ENCODE results near the gene ISOC1.

The ISOC1 gene

DNA sequence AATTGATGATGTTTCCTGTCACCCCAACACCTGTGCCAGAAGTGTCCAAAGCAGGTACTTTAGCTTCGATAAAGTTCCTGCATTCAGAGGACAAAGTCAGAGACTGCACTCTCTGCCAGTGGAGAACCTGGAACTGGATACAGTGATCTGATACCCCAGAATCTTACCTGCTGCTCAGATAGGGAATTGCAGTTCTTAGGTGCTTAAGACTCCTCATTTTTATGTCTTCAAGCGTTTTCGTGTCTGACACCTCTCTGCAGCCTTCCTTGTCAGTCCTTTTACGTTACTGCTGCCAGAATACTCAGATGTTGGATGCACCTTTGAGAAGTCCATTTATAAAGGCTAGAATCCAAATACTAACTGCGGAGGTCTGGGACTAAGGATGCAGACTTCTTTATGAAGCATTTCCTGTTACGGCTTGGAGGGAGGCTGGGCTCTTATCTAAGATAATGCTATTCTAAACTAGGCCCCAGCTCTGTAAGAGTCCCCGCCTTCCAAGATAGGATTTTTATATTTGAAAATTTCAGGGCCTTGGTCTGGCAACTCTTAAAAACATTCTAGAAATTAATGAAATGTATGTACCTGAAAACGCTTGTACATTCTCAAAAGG lies 1.9 kb downstream of the ISOC1 start:
- DNase-seq = no peak

DNA sequence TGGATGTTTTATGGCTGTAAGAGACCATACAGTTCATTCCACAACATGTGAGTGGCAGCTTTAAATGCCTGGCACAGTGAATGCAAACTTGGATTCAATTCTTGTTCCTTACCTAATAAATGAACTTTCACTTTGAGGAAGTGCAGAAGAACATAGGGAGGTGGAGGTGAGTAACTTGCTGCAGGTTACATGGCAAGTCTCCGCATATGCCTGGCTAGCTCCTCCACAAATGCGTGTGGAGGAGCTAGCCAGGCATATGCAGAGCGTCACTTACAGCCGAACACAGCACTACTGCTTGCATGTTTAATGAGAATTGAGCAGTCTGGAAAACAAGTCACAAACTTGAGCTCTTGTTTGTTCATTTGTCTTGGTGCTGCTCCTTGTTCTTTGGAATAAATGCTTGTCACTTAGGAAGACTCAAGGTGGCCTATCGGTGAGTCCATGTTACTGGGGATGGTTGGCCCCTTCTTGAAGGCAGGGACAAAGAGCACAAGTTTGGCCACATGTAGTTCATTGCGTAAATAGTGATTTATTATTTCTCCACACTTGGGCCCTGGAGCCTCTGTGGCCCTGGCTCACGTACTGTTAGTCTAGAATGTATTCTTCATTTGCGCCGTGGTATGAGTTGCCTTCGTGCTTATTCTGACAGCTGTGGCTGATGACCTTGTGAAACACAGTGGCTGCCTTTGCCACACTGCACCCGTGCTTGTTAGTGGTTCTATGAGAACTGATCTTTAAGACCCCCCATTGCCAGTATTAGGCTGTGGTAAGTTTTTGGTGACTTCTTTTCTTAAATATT lies 3.1 kb downstream of the ISOC1 start:
- no peak for DNase-seq

DNA sequence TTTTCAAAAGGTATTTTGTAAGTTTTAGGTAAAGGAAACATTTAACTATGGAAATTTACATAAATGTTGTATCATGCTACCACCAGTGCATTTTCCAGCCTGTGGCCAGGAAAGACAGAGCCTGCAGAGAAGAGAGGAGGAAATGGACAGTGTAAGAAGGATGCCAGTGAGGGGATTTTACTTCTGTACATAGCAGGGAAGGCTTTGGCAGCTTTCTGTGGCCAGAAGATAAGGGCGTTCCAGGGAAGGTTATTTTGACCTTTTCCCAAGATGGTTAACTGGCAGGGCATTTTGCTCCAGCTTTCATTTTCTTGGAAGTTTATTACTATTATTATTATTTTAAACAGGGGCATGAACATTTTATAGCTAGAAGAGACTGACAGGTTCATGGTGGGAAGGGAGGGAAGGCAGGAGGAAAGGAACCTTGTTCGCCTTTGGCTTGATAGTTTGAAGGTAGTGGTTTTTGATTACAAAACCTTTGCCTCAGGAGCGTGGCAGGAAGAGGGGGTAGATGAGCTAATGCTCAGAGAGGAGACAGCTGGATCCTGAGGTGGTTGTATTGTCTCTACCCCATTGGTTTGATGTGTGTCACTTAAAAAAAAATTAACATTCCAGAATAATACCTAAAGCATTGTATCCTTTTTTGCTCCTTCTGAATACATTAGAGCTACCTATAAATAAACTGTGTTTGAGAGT lies 4.1 kb downstream of the ISOC1 start:
- DNase-seq = no peak

DNA sequence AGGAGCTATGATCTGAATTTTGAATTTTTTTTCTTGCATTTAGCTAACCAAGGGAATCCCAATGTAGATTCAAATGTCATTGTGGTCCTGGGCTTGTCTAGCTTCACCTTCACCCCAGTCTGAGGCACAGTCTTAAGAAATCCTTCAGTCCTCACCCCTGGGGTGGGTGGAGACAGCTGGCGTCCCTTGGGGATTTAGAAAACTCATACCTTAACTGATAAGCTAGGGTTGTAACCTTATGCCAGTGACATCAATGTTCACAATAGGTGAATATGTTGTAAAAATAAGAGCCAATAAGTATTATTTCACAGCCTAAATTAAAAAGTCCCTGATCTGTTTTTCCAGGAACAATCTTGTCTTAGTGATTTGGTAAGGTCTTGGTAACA lies 4.6 kb downstream of the ISOC1 start:
- DNase-seq = no peak

DNA sequence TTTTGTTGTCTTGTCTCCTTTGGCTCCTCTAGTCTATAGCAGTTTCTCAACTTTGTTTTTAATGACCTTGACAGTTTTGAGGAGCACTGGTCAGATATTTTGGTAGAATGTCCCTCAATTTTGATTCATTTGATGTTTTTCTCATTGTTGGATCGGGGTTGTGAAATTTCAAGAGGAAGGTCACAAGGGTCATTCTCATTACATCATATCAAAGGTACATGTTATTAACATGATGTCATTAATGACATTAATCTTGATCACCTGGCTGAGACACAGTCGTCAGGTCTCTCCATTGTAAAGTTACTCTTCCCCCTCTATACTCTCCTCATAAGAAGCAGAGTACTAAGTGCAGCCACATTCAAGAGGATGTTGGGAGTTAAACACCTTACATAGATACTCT lies 7.2 kb downstream of the ISOC1 start:
- no peak for DNase-seq

DNA sequence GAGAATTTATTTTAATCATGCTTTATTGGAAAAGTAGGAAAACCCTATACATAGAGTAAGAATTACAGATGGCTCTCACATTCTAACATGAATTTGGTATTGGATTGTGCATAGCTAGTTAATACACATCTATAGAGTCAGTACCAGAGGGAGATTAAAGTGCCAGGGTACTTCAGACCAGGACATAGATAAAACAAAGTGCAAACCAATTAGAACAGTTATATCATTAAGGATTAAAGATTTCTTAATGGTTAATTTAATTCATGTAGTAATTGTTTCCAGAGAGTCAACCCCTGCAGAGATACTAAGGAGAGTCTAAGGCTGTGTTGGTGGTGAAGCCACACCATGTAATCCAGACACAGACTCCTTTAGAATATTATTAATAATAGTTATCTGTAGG lies 8.8 kb downstream of the ISOC1 start:
- no peak for DNase-seq

DNA sequence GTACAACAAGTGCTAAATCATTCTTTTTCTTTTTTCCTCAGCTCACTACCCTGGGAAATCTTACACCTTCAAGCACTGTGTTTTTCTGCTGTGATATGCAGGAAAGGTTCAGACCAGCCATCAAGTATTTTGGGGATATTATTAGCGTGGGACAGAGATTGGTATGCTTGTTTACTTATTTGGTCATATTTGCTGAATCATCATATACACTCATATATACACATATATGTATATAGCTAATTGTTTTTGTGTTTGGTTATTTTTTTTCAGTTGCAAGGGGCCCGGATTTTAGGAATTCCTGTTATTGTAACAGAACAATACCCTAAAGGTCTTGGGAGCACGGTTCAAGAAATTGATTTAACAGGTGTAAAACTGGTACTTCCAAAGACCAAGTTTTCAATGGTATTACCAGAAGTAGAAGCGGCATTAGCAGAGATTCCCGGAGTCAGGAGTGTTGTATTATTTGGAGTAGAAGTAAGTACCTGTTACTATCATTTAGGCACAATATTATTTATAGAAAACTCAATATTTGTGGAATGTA lies 10.4 kb downstream of the ISOC1 start:
- no peak for DNase-seq

DNA sequence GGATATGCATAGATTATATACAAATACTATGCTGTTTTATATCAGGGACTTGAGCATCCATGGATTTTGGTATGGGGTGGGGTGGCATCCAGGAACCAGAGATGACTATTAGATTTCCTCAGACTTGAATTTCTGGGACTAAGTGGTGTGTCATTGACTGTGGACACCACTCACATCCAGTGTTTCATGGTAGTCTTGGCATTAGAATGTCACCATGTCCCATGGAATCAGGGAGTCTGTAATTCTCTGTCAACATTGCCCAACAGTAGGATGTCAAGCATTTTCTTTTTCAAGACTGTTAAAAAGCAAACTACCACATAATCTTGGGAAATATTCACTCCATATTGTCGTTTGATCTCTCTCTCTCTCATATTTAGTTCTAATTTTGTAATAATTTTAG lies 13.1 kb downstream of the ISOC1 start:
- DNase-seq = no peak

DNA sequence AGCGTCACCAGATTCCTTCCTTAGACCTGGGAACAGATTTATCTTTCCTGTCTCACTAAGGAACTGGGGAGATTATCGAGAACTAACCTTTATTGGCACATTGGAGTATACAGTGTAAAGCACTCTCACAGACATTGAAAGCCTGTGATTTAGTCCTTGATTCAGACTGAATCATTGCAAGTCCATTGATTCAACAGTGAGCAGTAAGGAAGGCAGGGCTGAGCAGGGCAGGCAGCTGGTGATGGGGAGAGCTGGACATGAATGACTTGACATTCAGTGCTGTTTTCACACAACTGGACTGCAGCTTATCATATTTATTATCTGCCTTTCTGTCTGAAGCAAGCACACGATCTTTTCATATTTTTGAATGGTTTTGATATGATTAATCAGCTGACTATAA lies 16.2 kb downstream of the ISOC1 start:
- no peak for DNase-seq

DNA sequence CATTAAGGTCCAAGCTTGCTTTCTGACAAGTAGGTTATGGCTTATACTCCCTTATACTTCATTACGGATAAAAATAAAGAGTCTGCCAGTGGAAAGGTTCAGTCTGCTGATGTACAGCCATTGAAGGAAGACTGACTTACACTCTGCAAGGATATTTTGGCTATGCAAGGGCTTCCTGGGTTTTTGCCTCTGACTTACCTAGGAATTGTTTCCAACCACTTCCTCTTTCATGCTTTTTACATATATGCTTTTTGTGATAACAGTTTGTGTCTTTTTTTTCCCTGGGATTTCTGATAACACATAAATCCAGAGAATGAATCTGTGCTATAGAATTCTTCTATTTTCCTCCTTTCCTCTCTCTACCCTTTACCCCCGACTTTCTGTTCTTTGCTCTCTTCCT lies 16.8 kb downstream of the ISOC1 start:
- DNase-seq = no peak

DNA sequence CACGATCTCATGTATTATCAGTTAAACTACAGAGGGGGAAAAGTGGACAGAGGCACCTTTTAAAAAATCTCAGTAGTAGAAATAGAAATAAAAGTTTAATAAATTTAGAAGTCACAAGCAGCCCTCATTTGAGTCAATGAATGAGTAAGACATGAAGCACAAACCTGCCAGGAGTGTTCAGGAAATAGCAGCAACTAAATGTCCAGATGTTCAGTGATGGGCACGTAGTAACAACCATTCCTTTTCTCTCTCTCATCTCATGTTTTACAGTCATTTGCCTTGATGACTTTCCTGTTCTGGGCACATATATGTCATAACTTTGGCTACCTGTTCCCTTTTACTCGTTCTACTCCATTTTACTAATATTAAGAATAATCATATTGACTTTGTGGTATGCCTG lies 17.7 kb downstream of the ISOC1 start:
- no peak for DNase-seq

DNA sequence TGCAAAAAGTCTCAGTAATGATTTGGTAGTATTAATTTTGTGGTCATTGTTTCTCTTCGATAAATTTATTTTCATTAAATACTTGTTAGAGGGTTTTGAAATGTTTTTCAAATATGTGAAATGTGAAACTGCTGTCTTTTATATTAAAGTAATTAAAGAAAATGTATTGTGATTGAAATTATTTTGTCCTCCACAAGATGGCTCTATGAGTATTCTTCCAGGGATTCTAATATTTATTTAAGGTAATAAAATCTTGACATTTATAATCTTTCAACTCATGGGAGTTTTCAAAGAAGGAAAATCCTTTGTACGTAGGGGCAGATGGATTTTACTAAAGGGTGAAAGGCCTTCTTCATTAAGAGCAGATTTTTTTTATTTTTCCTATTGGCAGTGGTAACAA lies 19.3 kb downstream of the ISOC1 start:
- no peak for DNase-seq

DNA sequence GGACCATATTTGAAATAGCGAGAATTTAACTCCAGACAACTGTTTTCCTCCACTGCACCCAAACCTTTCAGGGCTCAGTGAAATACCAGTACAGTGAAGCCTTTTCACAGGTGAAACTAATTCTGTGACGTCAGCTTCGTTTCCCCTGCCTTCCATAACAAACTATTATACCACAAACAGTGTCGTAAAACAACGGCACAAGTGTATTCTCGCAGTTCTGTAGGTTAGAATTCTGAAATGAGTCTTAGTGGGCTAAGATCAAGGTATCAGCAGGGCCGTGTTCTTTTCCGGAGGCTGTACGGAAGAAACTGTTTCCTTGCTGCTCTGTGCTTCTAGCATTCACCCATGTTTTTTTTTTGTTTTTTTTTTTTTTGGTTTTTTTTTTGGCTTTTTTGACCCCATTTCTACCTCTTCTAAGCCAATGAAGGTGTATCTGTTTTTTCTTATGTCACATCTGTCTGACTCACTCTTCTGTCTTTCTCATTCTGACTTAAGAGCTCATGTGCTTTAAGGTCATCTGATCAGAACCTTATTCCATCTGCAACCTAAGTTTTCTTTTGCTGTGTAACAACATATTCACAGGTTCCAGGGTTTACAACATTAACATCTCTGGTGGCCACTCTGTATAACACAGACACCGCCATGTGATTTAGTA lies 20.1 kb downstream of the ISOC1 start:
- no peak for DNase-seq

DNA sequence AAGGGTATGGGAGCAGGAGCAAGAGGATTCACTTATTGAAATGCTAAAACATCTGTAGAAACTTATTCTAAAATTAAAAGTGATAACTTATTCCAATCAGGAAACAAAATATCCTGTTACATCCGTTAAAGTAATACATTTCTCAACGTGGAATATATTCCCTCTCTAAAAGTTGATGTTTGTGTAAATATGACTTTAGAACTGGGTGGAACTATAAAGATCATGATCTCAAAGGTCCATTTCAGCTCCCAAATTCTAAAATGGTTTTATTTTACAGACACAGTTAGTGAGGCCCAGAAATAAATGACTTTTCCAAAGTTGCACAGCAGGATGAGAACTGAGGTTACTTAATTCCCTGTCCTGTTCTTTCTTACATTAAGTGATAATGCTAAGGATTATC lies 21.1 kb downstream of the ISOC1 start:
- DNase-seq = no peak

DNA sequence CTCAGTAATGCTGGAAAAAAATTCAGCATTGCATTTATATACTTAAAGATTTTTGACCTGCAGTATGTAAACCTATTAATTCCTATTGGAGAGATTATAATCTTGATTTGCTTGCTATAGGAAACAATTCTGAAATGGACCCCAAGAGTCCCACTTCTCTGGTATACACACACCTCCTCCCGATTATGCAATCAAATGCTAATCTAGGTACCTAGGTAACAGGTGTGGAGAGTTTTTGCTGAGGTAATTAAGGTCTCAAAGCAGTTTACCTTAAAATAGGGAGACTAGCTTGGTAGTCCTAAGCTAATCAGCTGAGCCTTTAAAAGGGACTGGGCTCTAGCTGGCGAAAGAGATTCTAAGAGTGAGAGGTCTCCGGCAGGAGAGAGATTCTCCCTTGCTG lies 22.2 kb downstream of the ISOC1 start:
- no peak for DNase-seq

DNA sequence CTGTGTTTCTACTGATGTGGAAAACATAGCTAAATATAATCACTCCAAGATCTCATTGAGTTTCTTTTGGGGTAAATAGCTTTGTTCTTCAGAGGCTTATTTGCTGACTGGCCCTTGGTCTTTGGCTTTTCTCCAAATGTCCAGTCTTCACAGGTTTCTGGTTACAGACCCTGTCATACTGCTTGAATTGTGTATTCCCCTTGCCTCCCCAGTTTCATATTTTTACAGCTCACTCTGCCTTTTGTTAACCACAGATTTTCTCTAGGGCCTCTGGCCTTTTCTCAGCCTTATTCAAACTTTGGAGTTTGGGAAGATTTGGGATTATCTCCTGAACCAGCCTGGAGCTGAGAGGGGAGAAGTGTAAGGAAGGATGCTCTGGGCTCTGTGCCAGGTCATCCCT lies 23.9 kb downstream of the ISOC1 start:
- DNase-seq = no peak

DNA sequence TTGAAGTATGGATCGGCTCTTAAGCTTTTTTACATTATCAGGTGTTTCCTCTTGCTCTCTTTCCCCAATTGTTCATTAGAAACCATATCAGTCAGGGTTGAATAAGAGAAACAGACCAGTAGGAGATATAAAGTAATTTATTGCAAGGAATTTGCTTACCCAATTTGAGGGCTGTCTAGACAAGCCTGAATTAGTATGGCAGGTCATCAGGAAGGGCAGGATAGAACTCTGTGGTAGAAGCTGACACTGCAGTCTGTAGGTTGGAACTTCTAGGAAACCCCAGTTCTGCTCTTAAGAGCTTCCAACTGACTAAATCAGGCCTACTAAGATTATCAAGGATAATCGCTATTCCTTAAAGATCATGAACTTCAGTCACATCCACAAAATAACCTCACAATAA lies 24.3 kb downstream of the ISOC1 start:
- no peak for DNase-seq

DNA sequence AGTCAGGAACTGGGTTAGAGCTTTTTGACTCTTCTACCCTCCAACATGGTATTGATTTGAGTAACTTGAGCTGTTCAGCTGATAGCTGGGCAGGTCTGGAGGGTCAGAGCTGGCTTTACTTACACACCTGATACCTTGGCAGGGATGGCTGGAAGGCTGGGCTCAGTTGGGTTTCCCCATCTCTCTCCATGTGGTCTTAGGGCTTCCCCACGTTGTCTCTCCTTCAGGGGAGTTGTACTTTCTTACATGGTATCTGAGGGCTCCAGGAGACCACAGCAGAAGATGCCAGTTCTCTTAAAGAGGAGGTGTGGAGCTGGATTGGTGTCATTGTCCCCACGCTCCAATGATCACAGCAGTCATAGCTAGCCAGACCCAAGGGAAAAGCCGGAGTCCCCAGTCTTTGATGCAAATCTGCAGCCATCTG lies 25.6 kb downstream of the ISOC1 start:
- no peak for DNase-seq

DNA sequence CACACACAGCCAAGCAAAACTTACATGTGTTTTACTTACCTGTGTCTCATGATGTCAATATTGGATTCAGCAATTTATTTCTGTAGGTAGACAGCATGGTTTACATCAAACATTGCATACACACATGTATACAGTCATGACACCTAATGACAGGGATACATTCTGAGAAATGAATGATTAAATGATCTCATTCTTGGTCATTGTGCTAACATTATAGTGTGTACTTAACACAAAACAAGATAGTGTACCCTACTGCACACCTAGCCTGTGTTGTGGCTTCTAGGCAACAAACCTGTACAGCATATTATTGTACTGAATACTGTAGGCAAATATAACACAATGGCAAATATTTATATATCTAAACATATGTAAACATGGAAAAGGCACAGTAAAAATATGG lies 28.0 kb downstream of the ISOC1 start:
- DNase-seq = no peak

DNA sequence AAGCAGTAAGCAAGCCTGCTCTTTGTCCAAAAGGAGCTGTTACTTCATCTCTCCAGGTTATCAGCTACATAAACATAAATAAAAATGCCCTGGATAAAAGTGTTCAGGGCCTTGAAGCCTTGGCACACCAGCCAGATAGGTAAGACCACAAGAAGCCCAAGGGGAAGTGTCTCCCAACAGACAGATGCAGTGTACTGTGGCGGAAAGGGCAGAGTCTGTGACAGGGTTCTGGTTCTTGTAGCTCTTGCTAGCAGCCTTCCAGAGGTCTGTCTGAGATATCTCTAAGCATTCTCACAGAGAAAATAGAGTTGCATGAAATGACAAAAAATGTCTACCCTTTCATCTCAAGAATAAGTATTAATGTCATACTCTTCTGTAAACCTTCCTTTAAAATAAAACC lies 30.1 kb downstream of the ISOC1 start:
- no peak for DNase-seq

DNA sequence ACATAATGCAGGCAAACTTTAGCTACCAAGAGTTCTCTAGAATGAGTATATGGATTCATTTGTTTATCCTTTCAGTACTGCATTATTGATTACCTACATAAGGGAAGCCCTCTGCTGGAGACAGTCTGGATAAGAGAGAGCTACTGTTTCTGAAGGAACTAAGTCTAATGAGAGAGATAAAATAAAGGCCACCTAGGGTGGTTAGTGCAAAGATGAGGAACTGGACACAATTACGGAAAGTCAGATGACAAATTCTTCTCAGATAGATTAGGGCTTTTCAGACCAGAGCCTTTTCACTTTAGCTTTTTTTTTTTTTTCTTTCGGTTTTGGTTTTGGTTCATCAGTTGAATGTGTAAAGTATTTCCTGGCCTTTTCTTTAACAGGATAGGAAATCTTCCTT lies 31.3 kb downstream of the ISOC1 start:
- DNase-seq = no peak

DNA sequence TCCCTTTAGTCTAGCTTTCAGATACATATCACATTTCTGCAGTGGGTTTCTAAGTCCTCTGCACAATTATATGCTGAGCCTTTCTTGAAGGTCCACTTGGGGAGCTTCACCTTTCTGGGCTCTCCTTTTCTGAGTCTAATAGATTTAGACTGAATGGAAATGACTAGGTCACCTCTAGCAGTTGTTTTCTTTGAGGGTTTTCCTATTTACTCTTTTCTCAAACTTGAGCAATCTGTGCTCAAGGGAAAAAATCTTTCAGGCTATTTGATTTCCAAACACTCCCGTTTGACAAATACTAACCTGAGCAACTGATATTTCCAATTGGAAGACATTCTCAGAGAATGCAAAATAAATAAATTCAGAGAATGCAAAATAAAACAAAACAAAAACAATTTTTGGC lies 39.0 kb downstream of the ISOC1 start:
- DNase-seq = no peak

DNA sequence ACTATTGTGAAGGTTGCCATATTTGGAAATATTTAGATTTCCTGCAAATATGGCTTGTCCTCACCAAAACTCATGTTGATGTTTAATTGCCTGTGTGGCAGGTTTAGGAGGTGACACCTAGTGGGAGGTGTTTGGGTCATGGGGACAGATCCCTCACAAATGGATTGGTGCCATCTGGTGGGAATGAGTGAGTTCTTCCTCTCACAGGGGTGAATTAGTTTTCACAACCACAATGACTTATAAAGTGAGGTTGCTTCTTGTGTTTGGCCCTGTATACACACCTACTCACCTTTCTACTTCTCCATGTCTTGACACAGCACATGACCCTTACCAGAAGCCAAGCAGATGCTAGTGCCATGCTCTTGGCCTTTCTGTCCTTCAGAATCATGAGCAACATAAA lies 41.1 kb downstream of the ISOC1 start:
- DNase-seq = no peak

DNA sequence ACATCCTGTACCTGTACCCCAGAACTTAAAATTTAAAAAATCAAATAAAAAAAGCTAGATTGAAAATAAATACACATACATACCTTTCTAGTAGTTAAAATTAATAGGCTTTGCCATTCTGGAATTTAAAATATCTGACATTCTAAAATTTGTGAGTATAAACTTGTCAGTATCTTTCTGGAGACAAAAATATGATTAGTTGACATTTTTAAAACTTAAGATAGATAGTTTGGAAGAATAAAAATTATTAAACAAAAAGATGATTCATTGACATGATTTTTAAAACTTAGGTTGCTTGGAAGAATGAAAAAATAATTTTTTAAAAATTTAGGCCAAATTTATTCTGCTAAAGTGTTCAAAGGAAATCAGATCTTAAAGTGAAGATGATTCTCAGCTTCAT lies 43.1 kb downstream of the ISOC1 start:
- no peak for DNase-seq
